T-helper 17 cell (primary cell): ENCODE measurements around the gene NT5DC3. TPM values are rescaled to one million over a fixed set of nuclear protein-coding genes. Genes with fewer than 3 reads are reported as not detected.
A peak's percentile ranks its signal among the peaks of the same experiment; 100 is the strongest.

Source experiments
- ATAC-seq: fragments of 150-1000 bp; cut with Tn5 transposase; 2 replicates; pipeline ENCODE4 v1.10.0; 2021; ENCODE audit warnings: mild to moderate bottlenecking, moderate library complexity
- DNase-seq, 3 donors: peaks; one replicate each; pipeline versions ENCODE4 v3.0.0 to v3.0.0-alpha.2; 2020 to 2021
- H3K9me3 ChIP-seq: one replicate; pipeline ENCODE4 v1.7.0; 2013; ENCODE audit warnings: low read length, mild to moderate bottlenecking; ENCODE audit not compliant: control insufficient read depth, poor library complexity, severe bottlenecking
- H3K27ac Mint-ChIP-seq: one replicate; pipeline ENCODE4 v1.8.0; 2022; ENCODE audit warnings: mild to moderate bottlenecking, moderate library complexity, mixed read lengths
- H3K27me3 Mint-ChIP-seq: one replicate; pipeline ENCODE4 v1.8.0; 2022; ENCODE audit warnings: mixed read lengths
- H3K36me3 Mint-ChIP-seq: one replicate; pipeline ENCODE4 v1.8.0; 2022; ENCODE audit warnings: low read depth, mixed read lengths
- H3K4me1 Mint-ChIP-seq: one replicate; pipeline ENCODE4 v1.8.0; 2022; ENCODE audit warnings: mild to moderate bottlenecking, mixed read lengths
- H3K4me3 Mint-ChIP-seq: one replicate; pipeline ENCODE4 v1.8.0; 2022; ENCODE audit warnings: mild to moderate bottlenecking, moderate library complexity, mixed read lengths
- total RNA-seq, 4 donors: library from RNA in 2 of 4; stranded (reverse) in 2 of 4; gene quantifications; one replicate each; pipeline ENCODE4 v1.2.3 and lab custom pipeline; 2022 to 2026

Gene NT5DC3
- total RNA-seq, 2 donors from 2014 or later = 6.5 to 8.3 TPM

DNA sequence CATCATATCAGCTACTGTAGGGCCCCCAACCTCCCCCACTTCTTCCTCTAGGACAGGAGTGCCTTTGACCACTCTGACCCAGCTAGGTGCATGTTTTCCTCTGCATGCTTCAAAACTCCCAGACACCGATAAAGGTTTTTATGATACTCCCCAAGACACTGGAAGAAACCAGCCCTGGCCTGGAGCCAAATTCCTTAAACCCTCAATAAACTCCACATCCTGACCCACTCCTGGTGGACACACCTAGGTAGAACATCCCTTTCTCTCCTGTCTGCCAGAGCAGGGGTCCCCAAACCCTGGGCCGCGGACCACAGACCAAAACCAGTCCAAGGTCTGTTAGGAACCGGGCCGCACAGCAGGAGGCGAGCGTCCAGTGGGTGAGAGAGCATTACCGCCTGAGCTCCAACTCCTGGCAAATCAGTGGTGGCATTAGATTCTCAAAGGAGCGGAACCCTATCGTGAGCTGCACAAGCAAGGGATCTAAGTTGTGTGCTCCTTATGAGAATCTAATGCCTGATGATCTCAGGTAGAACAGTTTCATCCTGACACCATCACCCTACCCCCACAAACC lies 49.6 kb downstream of the NT5DC3 start:
- Mint-ChIP-seq H3K4me1 (peaks cover 2% of the 10 kb centered on the region), H3K27me3 (no peaks in the 10 kb centered on the region), H3K4me3 (no peak overlapping the region), H3K36me3 (peaks cover 2% of the 10 kb centered on the region), H3K27ac (no peak overlapping the region)
- ATAC-seq (no peak), DNase-seq (no peak)
- H3K9me3 ChIP-seq = no peaks in the 10 kb centered on the region

DNA sequence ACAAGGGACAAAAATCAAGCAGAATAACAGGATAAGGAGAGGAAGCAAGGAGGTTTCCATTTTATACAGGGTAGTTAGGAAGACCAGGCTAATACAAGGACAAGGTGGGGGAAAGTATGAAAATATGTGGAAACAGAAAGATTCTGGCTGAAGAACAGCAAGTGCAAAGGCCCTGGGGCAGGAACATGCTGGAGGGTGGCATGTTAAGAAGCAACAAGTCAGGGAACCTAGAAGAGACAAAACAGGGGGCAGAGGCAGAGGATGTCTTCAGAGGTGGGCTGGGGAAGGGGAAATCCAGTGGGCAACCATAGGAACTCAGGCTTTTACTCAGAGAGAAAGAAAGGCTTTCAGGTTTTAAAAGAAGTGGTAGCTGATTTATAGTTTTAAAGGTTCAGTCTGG lies 54.8 kb downstream of the NT5DC3 start:
- no peaks in the 10 kb centered on the region for H3K9me3 ChIP-seq
- H3K27ac Mint-ChIP-seq = no peak overlapping the region
- H3K27me3 Mint-ChIP-seq = no peaks in the 10 kb centered on the region
- DNase-seq (no peak), ATAC-seq (no peak)
- peaks cover 6% of the 10 kb centered on the region for H3K4me1 Mint-ChIP-seq
- H3K36me3 Mint-ChIP-seq = peaks cover 13% of the 10 kb centered on the region
- H3K4me3 Mint-ChIP-seq = no peak overlapping the region

DNA sequence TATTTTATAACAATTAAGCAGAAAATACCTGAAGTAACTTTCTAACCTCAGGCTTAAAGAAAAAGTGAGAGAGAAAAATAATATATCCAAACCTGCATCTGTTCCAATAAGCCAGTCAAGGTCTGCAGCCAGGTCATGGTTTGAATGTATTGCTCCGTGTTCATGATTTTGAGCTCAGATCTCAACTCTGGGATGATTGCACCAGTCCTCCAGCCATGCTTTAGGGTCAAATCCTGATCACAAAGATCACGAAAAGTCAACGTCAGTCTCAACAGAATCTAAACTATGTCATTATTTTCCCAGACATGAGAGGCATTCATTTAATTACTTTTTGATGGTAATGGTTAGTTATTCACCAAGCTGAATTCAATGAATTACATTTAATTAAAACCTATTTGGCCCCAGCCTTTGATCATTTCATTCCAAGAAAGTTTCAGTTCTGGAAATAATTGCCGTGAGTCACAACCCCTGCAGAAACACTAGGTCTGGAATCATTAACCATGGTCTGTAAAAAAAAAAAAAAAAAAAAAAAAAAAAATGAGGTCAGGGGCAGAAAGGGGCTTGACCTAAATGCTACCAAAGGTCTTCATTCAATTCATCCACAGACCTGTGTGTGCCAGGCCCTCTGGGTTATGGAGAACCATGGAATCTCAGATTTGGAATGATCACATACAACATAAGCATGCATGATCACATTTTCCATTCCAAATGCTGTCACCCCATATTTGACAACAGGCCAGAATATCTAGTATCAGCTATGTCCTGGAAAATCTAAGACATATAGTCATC lies 55.6 kb downstream of the NT5DC3 start:
- no peak overlapping the region for H3K4me3 Mint-ChIP-seq
- H3K27me3 Mint-ChIP-seq = no peaks in the 10 kb centered on the region
- DNase-seq = no peak
- H3K4me1 Mint-ChIP-seq = peaks cover 6% of the 10 kb centered on the region
- no peaks in the 10 kb centered on the region for H3K9me3 ChIP-seq
- peaks cover 13% of the 10 kb centered on the region for H3K36me3 Mint-ChIP-seq
- no peak overlapping the region for H3K27ac Mint-ChIP-seq
- no peak for ATAC-seq

DNA sequence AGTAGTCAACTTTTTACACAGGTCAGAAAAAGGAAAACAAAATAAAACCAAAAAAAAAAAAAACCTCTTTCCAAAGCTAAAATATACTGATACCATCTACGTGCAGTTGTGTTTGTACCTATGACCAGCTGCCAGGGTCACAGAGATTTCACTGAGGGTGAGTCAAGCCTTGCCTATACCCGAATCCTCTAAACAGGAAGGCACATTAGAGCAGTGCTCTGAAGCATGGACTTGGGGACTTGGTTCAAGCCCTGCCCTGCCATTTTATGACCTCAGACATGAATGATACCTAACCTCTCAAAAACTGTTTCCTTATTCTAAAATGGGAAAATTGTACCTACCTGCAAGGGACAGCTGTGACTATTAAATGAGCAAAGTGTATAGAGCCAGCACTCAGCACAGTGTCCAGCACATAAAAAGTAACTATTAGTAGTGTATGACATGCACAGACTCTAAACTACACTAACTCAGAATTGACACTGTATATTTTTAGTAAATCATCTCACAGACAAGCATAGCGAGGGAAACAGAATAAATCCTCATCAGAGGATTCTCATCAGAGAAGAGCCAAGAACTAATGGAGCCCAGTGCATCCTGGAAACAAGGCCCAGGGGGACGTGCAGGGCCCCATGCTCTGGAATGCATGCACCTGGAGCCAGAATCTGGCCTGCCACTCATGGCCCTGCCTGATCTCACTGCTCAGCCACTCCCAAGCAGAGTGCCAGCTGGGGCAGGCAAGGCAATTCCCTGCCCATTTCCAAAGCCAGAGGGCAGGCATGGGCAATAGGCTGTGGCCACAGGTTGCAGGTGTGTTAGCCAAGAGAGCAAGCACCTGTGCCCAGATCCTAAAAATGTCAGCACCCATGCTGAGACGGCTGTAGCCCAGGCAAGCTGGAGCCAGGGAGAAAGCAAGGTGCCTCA lies 57.0 kb downstream of the NT5DC3 start:
- H3K27ac Mint-ChIP-seq = no peak overlapping the region
- H3K4me3 Mint-ChIP-seq = no peak overlapping the region
- H3K27me3 Mint-ChIP-seq = no peaks in the 10 kb centered on the region
- H3K9me3 ChIP-seq = no peaks in the 10 kb centered on the region
- H3K36me3 Mint-ChIP-seq = peaks cover 16% of the 10 kb centered on the region
- ATAC-seq = no peak
- DNase-seq = no peak
- H3K4me1 Mint-ChIP-seq = peaks cover 6% of the 10 kb centered on the region

DNA sequence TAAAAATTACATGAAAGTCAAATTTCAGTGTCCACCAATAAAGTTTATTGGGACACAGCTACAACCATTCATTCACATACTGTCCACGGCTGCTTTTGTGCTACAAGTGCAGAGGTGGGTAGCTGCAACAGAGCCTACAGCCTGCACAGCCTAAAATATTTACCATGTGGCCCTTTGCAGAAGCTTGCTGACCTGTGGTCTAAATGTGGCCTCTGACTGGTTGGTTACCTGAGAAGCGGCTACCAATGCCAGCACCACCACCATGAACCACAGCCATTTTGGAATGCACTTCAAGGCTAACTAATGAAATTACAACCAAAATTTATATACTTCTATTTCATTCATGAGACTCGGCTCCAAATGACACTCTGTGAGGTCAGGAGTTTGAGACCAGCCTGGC lies 58.6 kb downstream of the NT5DC3 start:
- no peaks in the 10 kb centered on the region for H3K9me3 ChIP-seq
- peaks cover 19% of the 10 kb centered on the region for H3K36me3 Mint-ChIP-seq
- DNase-seq (no peak), ATAC-seq (no peak)
- H3K4me1 Mint-ChIP-seq = peaks cover 6% of the 10 kb centered on the region
- H3K27me3 Mint-ChIP-seq = no peaks in the 10 kb centered on the region
- no peak overlapping the region for H3K4me3 Mint-ChIP-seq
- no peak overlapping the region for H3K27ac Mint-ChIP-seq

DNA sequence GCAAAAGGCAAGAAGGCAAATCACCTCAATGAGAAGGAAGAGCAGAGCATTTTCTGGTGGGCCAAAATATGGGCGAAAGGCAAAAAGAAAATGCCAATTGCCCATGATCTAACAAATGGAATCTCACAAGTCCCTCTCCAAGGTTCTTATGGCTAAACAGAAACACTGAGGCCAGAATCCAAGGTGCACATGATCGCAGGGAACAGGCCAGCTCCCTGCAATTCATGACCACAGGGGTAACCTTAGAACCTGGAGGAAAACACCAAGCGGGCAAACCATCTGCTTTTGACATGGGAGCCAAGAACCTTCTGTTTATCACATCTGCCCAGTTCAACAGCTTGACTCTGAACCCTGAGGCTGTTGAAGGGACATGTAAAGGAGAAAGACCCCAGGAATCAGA lies 60.0 kb downstream of the NT5DC3 start:
- Mint-ChIP-seq H3K4me3 (no peak overlapping the region), H3K27me3 (no peaks in the 10 kb centered on the region), H3K4me1 (peaks cover 6% of the 10 kb centered on the region), H3K36me3 (peaks cover 20% of the 10 kb centered on the region), H3K27ac (no peak overlapping the region)
- ATAC-seq (no peak), DNase-seq (no peak)
- no peaks in the 10 kb centered on the region for H3K9me3 ChIP-seq

DNA sequence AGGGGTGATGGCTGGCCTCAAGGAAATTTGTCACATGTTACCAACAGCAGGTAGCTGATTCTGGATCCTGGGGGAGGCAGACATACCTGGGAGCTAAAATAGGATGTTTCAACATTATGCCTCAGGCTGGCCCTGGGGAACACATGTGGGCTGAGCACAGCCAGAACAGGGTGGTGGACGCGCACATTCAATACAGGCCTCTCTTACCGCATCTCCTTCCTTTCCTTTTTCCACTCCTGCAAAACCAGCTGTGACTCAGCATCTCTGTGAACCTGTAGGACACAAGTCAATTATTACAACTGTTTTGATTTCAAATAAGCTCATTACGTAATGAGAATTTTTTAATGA lies 61.0 kb downstream of the NT5DC3 start:
- peaks cover 6% of the 10 kb centered on the region for H3K4me1 Mint-ChIP-seq
- H3K27ac Mint-ChIP-seq = no peak overlapping the region
- ATAC-seq = no peak
- H3K9me3 ChIP-seq = no peaks in the 10 kb centered on the region
- H3K4me3 Mint-ChIP-seq = no peak overlapping the region
- DNase-seq = no peak
- peaks cover 20% of the 10 kb centered on the region for H3K36me3 Mint-ChIP-seq
- H3K27me3 Mint-ChIP-seq = no peaks in the 10 kb centered on the region

DNA sequence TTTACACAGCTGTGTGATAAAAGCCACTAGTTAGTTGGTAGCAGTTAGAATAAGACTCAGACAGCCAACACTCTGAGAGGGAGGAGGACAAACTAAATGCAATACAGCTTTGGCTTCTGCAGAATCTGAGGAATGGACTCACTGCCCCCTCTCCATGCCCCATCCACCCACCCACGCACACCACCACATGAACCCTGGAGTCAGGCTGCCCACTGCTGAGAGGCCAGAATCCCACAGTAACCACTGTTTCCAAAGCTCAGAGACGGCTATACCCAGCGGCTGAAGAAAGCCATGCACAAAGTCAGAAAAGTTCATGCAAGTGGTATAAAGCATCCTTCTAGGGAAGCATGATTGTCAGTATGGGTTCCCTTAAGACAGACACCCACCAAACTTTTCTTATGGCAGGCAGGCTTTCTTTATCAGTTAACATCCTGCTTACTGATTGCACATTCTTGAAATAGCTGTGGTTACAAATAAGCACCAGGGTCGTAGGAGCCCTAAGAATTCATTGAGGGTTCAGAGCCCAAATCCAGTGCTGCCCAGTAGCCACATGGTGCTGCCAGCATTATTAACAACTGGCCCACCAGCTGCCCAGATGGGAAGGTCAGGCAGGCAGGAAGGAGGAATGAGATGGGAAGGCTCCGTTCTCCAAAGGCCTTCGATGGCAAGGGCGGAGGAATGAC lies 61.5 kb downstream of the NT5DC3 start:
- Mint-ChIP-seq H3K27ac (peak overlapping the region; percentile 1), H3K4me1 (peaks cover 6% of the 10 kb centered on the region), H3K27me3 (no peaks in the 10 kb centered on the region), H3K36me3 (peaks cover 20% of the 10 kb centered on the region), H3K4me3 (no peak overlapping the region)
- no peaks in the 10 kb centered on the region for H3K9me3 ChIP-seq
- DNase-seq (no peak), ATAC-seq (no peak)

DNA sequence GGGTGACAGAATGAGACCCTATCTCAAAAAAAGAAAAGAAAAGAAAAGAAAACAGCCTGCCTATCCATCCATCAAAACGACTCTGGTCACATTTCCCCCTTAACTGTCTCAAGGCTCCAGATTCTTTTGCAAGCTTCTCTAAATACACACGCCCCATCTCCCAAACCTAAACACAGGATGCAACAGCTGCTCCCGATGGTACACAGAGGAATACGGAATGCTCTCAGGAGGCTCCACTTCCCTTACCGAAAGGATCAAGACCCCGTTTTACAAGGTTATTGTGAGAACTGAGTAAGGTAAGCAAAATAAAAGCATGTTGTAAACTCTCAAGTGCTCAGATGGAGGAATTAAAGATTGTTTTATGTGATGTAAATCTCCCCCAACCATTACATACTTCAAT lies 62.3 kb downstream of the NT5DC3 start:
- no peak overlapping the region for H3K27ac Mint-ChIP-seq
- no peak overlapping the region for H3K4me3 Mint-ChIP-seq
- H3K4me1 Mint-ChIP-seq = peaks cover 3% of the 10 kb centered on the region
- no peak for DNase-seq
- peaks cover 16% of the 10 kb centered on the region for H3K36me3 Mint-ChIP-seq
- H3K27me3 Mint-ChIP-seq = no peaks in the 10 kb centered on the region
- H3K9me3 ChIP-seq = no peaks in the 10 kb centered on the region
- no peak for ATAC-seq

DNA sequence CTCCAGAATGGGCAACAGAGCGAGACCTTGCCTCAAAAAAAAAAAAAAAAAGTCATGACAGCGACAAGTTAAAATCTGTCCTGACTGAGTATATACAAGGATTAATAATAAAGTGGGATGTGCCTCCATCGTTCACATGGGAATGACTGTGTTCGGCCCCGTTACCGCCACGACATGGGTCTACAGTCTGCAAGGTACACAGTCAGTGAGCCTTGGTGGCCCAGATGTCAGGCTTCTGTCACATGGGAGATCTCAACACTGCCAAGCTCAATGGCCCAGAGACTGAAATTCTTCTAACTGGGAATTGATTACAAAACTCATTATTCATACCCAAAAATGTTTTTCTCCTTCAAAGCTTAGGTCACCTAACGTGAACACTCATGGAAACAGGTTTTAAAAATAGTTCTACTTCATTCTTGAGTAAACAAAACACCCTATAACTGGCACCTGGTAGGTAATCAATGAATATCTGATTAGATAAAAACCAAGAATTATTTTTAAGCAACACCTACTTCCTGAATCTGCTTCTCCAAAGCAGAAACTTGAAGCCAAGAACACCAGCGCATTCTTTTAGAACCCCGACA lies 66.0 kb downstream of the NT5DC3 start:
- Mint-ChIP-seq H3K27me3 (no peaks in the 10 kb centered on the region), H3K4me3 (no peak overlapping the region), H3K36me3 (peaks cover 10% of the 10 kb centered on the region), H3K4me1 (no peaks in the 10 kb centered on the region), H3K27ac (no peak overlapping the region)
- H3K9me3 ChIP-seq = no peaks in the 10 kb centered on the region
- no peak for DNase-seq
- ATAC-seq = no peak

DNA sequence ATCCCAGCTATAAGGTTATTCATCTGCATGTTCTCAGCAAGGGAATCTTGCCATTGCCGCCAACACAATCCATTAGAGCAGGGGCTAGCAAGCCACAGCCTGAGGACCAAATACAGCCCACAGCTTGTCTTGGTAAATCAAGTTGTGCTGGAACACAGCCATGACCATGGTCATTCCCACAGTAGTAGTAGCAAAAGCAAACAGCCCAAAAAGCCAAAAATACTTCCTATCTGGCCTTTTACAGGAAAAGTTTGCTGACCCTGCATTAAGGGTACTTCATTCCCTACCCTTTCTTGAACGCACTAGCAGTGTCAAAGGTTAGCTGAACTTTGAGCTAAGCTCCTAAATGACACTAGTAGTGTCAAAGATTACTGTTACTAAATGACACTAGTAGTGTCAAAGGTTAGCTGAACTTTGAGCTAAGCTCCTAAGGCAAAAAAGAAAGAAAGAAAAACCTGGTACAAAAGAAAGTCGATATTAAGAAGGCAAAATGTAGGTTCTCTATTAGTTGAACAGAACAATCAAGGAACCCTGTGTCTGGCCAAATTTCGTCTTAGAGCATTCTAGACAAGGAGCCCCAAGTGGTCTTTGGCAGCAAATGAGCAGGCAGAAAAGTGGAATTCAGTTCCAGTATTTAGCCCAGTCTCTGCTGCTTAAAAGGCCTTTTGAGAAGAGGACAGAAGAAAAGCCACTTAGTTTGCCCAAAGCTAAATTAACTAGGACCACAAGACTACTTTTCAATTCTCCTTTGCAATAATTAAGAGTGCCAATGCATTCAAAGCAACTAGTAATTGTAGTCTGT lies 67.7 kb downstream of the NT5DC3 start:
- H3K4me3 Mint-ChIP-seq = no peak overlapping the region
- no peaks in the 10 kb centered on the region for H3K9me3 ChIP-seq
- H3K27me3 Mint-ChIP-seq = no peaks in the 10 kb centered on the region
- H3K27ac Mint-ChIP-seq = no peak overlapping the region
- peaks cover 3% of the 10 kb centered on the region for H3K36me3 Mint-ChIP-seq
- H3K4me1 Mint-ChIP-seq = no peaks in the 10 kb centered on the region
- DNase-seq (no peak), ATAC-seq (no peak)

DNA sequence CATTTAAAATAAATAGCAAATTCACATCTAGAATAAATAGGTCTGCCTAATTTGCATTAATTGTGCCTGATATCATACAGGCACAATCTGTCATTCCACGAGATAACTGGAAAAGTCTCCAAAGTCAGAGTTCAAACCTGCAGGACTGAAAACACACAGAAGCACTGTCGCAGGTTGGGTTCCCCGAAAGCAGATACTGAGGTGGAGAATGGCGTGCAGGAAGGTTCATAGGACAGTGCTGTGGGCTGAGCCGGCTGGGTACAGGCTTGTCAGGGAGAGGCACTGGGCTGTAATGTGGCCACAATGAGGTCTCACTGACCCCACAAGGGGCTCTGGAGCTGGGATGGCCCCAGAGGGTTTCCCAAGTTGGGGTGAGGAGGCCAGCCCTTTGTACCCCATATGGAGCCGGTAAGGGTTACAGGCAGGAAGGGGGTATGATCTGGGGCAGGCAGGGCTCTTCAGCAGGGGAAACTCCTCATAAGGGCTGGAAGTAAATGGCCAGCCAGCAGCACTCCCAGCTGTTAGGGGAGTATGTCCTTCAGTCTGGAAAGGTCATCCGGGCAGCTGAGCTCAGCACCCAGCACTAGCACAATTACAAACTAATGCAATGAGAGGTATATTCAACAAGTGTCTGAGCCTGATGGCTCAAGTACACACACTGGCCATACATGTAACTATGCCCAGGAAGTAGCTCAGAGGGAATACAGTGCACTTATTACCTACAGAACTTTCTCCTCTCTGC lies 68.5 kb downstream of the NT5DC3 start:
- H3K27ac Mint-ChIP-seq = no peak overlapping the region
- no peaks in the 10 kb centered on the region for H3K4me1 Mint-ChIP-seq
- DNase-seq (no peak), ATAC-seq (no peak)
- peaks cover 3% of the 10 kb centered on the region for H3K36me3 Mint-ChIP-seq
- H3K27me3 Mint-ChIP-seq = no peaks in the 10 kb centered on the region
- no peak overlapping the region for H3K4me3 Mint-ChIP-seq
- no peaks in the 10 kb centered on the region for H3K9me3 ChIP-seq
